IMR-90 (cell line): ENCODE measurements around the gene PPM1D. TPM values are rescaled to one million over a fixed set of nuclear protein-coding genes. Genes with fewer than 3 reads are reported as not detected.

Experiments used
- ATAC-seq: fragments of 200-7000 bp; cut with Tn5 transposase; 2 replicates; pipeline ENCODE4 v1.9.1; 2020; ENCODE audit warnings: low read depth, mild to moderate bottlenecking, moderate library complexity
- BruUV-seq: library from RNA; stranded (reverse); fragments of 400-500 nt; replicated peaks from 2 replicates; lab custom pipeline; 2021; lab: Mats Ljungman, UMichigan
- CTCF ChIA-PET: fragments of 300-600 bp; formaldehyde crosslinking; extraction: SDS; loops from one replicate; lab custom pipeline; 2021; ENCODE audit warnings: antibody characterized with exemption; lab: Yijun Ruan, JAX
- POLR2A ChIA-PET: fragments of 300-600 bp; sonication (Branson Sonifier 250); formaldehyde crosslinking; loops from one replicate; lab custom pipeline; 2022; ENCODE audit warnings: antibody characterized with exemption; ENCODE audit not compliant: unreplicated experiment; lab: Charles Lee
- DNase-seq: peaks from one replicate; pipeline ENCODE4 v3.0.0; 2013
- H2AFZ ChIP-seq: replicated peaks from 2 replicates; pipeline ENCODE3; 2013; ENCODE audit warnings: low read length, mild to moderate bottlenecking; ENCODE audit not compliant: poor library complexity
- H2AK5ac ChIP-seq: 2 replicates; pipeline ENCODE4 v1.6.1; 2013; ENCODE audit warnings: low read depth, low read length, inconsistent platforms
- H2AK9ac ChIP-seq: replicated peaks from 2 replicates; pipeline ENCODE3; 2013; ENCODE audit warnings: mild to moderate bottlenecking, low read depth, low read length, moderate library complexity; ENCODE audit not compliant: poor library complexity
- H2BK120ac ChIP-seq: 2 replicates; pipeline ENCODE4 v1.6.1; 2013; ENCODE audit warnings: low read depth, low read length, inconsistent platforms
- H2BK15ac ChIP-seq: 3 replicates; pipeline ENCODE4 v1.6.1; 2013; ENCODE audit warnings: low read depth, low read length, inconsistent platforms
- H2BK20ac ChIP-seq: 2 replicates; pipeline ENCODE4 v1.6.1; 2013; ENCODE audit warnings: low read depth, mild to moderate bottlenecking, inconsistent platforms, low read length, moderate library complexity
- H2BK5ac ChIP-seq: 2 replicates; pipeline ENCODE4 v1.6.1; 2013; ENCODE audit warnings: mild to moderate bottlenecking, low read depth, low read length, inconsistent platforms; ENCODE audit not compliant: poor library complexity, severe bottlenecking
- H3K14ac ChIP-seq: replicated peaks from 2 replicates; pipeline ENCODE4 v1.6.1; 2013; ENCODE audit warnings: low read depth, low read length, inconsistent platforms
- H3K18ac ChIP-seq: 2 replicates; pipeline ENCODE4 v1.6.1; 2013; ENCODE audit warnings: low read depth, low read length, control low read depth
- H3K23ac ChIP-seq: 2 replicates; pipeline ENCODE4 v1.6.1; 2013; ENCODE audit warnings: low read depth, low read length, inconsistent platforms
- H3K27ac ChIP-seq: 2 replicates; pipeline ENCODE4 v1.5.1; 2013; ENCODE audit warnings: mild to moderate bottlenecking, control low read depth, low read length; ENCODE audit not compliant: insufficient read depth
- H3K27me3 ChIP-seq: 2 replicates; pipeline ENCODE4 v1.6.1; 2013; ENCODE audit warnings: low read length; ENCODE audit not compliant: control insufficient read depth, insufficient read depth
- H3K36me3 ChIP-seq: 2 replicates; pipeline ENCODE4 v1.6.1; 2013; ENCODE audit warnings: low read length, mixed read lengths; ENCODE audit not compliant: control insufficient read depth, insufficient read depth
- H3K4ac ChIP-seq: 2 replicates; pipeline ENCODE4 v1.6.1; 2013; ENCODE audit warnings: low read depth, low read length, inconsistent platforms
- H3K4me1 ChIP-seq: 2 replicates; pipeline ENCODE4 v1.6.1; 2013; ENCODE audit warnings: low read length, mixed read lengths; ENCODE audit not compliant: control insufficient read depth, insufficient read depth
- H3K4me2 ChIP-seq: 2 replicates; pipeline ENCODE4 v1.6.1; 2013; ENCODE audit warnings: low read depth, mild to moderate bottlenecking, control low read depth, low read length, moderate library complexity
- H3K4me3 ChIP-seq: 2 replicates; pipeline ENCODE4 v1.5.1; 2013; ENCODE audit warnings: low read depth, mild to moderate bottlenecking, control low read depth, low read length, moderate library complexity; ENCODE audit not compliant: insufficient read depth
- H3K56ac ChIP-seq: 2 replicates; pipeline ENCODE4 v1.6.1; 2013; ENCODE audit warnings: low read length, inconsistent platforms; ENCODE audit not compliant: insufficient read depth; ENCODE audit errors: extremely low read depth
- H3K79me1 ChIP-seq, 2 experiments: 2 replicates each; pipeline ENCODE4 v1.6.1; 2013; ENCODE audit warnings: low read length in 2 of 2, inconsistent platforms in 1 of 2, low read depth in 1 of 2
- H3K9ac ChIP-seq: 2 replicates; pipeline ENCODE4 v1.6.1; 2013; ENCODE audit warnings: low read depth, low read length, control low read depth
- H3K9me1 ChIP-seq: 2 replicates; pipeline ENCODE4 v1.6.1; 2013; ENCODE audit warnings: low read length, inconsistent platforms; ENCODE audit not compliant: insufficient read depth
- H3K9me3 ChIP-seq: 2 replicates; pipeline ENCODE4 v1.6.1; 2013; ENCODE audit warnings: low read length; ENCODE audit not compliant: control insufficient read depth, insufficient read depth
- H4K20me1 ChIP-seq: 2 replicates; pipeline ENCODE4 v1.6.1; 2013; ENCODE audit warnings: low read length, inconsistent platforms; ENCODE audit not compliant: insufficient read depth
- H4K5ac ChIP-seq: 2 replicates; pipeline ENCODE4 v1.6.1; 2013; ENCODE audit warnings: mild to moderate bottlenecking, low read depth, low read length, control low read depth
- H4K8ac ChIP-seq, 2 experiments: 2 replicates each; pipeline ENCODE4 v1.6.1; 2013; ENCODE audit warnings: low read depth in 2 of 2, low read length in 2 of 2, control low read depth in 1 of 2, inconsistent platforms in 1 of 2
- H4K91ac ChIP-seq: 2 replicates; pipeline ENCODE4 v1.6.1; 2013; ENCODE audit warnings: low read depth, low read length, inconsistent platforms; ENCODE audit not compliant: insufficient read depth
- BHLHE40 ChIP-seq: fragments of 150-350 bp; IDR thresholded peaks from 2 replicates; pipeline ENCODE4 v1.6.1; 2016; ENCODE audit warnings: mild to moderate bottlenecking, low read depth, low read length
- CEBPB ChIP-seq: IDR thresholded peaks from 2 replicates; pipeline ENCODE4 v1.6.1; 2012; ENCODE audit warnings: low read depth, low read length, improper control_type of control experiment
- CHD1 ChIP-seq: IDR thresholded peaks from 2 replicates; pipeline ENCODE4 v1.6.1; 2012; ENCODE audit warnings: low read depth, low read length, improper control_type of control experiment
- FOS ChIP-seq: fragments of 150-350 bp; IDR thresholded peaks from 2 replicates; pipeline ENCODE4 v1.6.1; 2016; ENCODE audit warnings: low read depth, low read length
- MAFK ChIP-seq: IDR thresholded peaks from 2 replicates; pipeline ENCODE4 v1.6.1; 2012; ENCODE audit warnings: low read depth, low read length, improper control_type of control experiment
- MAZ ChIP-seq: IDR thresholded peaks from 2 replicates; pipeline ENCODE4 v1.6.1; 2012; ENCODE audit warnings: low read depth, mild to moderate bottlenecking, low read length, improper control_type of control experiment, moderate library complexity, borderline replicate concordance
- MXI1 ChIP-seq: IDR thresholded peaks from 2 replicates; pipeline ENCODE4 v1.6.1; 2012; ENCODE audit warnings: low read depth, mild to moderate bottlenecking, low read length, moderate library complexity, borderline replicate concordance
- NFE2L2 ChIP-seq: fragments of 150-350 bp; IDR thresholded peaks from 2 replicates; pipeline ENCODE4 v1.6.1; 2016; ENCODE audit warnings: low read depth, mild to moderate bottlenecking, low read length
- POLR2A ChIP-seq: IDR thresholded peaks from 2 replicates; pipeline ENCODE4 v1.6.1; 2012; ENCODE audit warnings: mild to moderate bottlenecking, low read depth, low read length
- RAD21 ChIP-seq: IDR thresholded peaks from 2 replicates; pipeline ENCODE4 v1.6.1; 2012; ENCODE audit warnings: low read length, improper control_type of control experiment
- RCOR1 ChIP-seq: IDR thresholded peaks from 2 replicates; pipeline ENCODE4 v1.6.1; 2012; ENCODE audit warnings: mild to moderate bottlenecking, low read length, improper control_type of control experiment; ENCODE audit not compliant: insufficient replicate concordance
- RFX5 ChIP-seq: IDR thresholded peaks from 2 replicates; pipeline ENCODE4 v1.8.0; 2012; ENCODE audit warnings: low read depth, mild to moderate bottlenecking, low read length, moderate library complexity
- WGBS, 2 experiments: methylation state at CpG; one replicate each; pipeline versions ENCODE4 v1.1.5 to v1.1.7; 2013; ENCODE audit warnings: missing lambda C conversion rate in 2 of 2; ENCODE audit not compliant: insufficient read length in 1 of 2; ENCODE audit errors: extremely low coverage in 2 of 2; 5-methylcytosine and 5-hydroxymethylcytosine counted together
- dilution Hi-C: fragments of 300-500 bp; cut with HindIII; formaldehyde crosslinking; loops from one replicate; pipeline ENCODE4 v1.14.3; 2018; ENCODE audit warnings: low sequenced_read_pairs; ENCODE audit not compliant: unreplicated experiment
- in situ Hi-C: fragments of 300-500 bp; cut with MboI; formaldehyde crosslinking; loops from 3 replicates; pipeline ENCODE4 v1.14.3; 2019; ENCODE audit warnings: low sequenced_read_pairs, inconsistent platforms, mixed read lengths
- intact Hi-C: fragments of 100-400 bp; cut with micrococcal nuclease; formaldehyde crosslinking; loops from 2 replicates; pipeline ENCODE4 v1.10.0; 2022
- polyA plus RNA-seq, 3 experiments: library from polyadenylated mRNA; depleted of rRNA; stranded (reverse); fragments of >200 nt; gene quantifications; 2 replicates each; pipeline ENCODE4 v1.2.3, GENCODE V29; 2012; ENCODE audit warnings: low replicate concordance in 1 of 3
- total RNA-seq: library from RNA; depleted of rRNA; stranded (reverse); fragments of >200 nt; gene quantifications from 2 replicates; pipeline ENCODE4 v1.2.3, GENCODE V29; 2012
- TF ChIP-seq, protein P1 (sequence below): conservative IDR thresholded peaks from 2 replicates; pipeline ENCODE4 v1.5.1; 2012; ENCODE audit warnings: mild to moderate bottlenecking, low read depth, low read length, improper control_type of control experiment
- TF ChIP-seq, protein P2 (sequence below): fragments of 150-350 bp; IDR thresholded peaks from 2 replicates; pipeline ENCODE4 v1.6.1; 2016; ENCODE audit warnings: low read depth, mild to moderate bottlenecking, low read length, moderate library complexity, borderline replicate concordance
- TF ChIP-seq, protein P3 (sequence below): fragments of 150-350 bp; IDR thresholded peaks from 2 replicates; pipeline ENCODE4 v1.6.1; 2017; ENCODE audit warnings: mild to moderate bottlenecking, antibody characterized with exemption, low read length, low read depth

Gene PPM1D
- total and polyA plus RNA-seq, 2 of the 4 experiments (the other 2 are of a cell fraction), result 5.5 to 16.1 TPM

DNA sequence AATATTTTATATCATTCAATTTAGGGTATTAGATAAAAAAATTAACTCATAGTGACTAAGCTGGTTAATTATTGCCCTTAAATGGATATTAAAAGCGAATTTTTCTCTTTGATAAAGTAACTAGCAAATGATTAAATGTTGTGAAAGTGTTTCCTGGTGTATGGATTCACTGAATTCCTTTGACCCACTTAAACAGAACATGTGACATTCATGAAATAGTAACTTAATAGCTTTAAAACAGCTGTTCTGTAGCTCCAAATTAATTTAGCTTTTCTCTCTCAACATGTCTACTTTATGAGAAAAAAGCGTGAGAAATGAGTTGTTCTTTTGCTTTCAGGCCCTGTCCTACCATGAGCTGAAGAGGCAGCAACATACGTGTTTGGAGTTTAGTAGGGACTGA, 37.6 kb upstream of the PPM1D start:
- Histone ChIP-seq H2BK120ac (no peak overlapping the region), H2BK15ac (no peak overlapping the region), H3K18ac (no peak overlapping the region), H3K9ac (no peak overlapping the region), H3K14ac (no peak overlapping the region), H3K9me3 (no peaks in the 10 kb centered on the region), H3K56ac (no peak overlapping the region), H3K4me1 (no peaks in the 10 kb centered on the region), H2BK5ac (no peak overlapping the region), H3K9me1 (0 out of 2 replicates have a peak, but pooled peaks cover 4% of the 10 kb centered on the region), H3K27me3 (no peaks in the 10 kb centered on the region), H2AK5ac (no peak overlapping the region), H2AK9ac (no peak overlapping the region), H3K27ac (no peak overlapping the region), H4K20me1 (no peaks in the 10 kb centered on the region), H3K4me3 (no peak overlapping the region), H3K4me2 (no peak overlapping the region), H4K5ac (no peak overlapping the region), H4K8ac (no peak overlapping the region), H3K4ac (no peak overlapping the region), H3K36me3 (no peaks in the 10 kb centered on the region), H3K79me1 (no peaks in the 10 kb centered on the region), H2BK20ac (0 out of 2 replicates have a peak overlapping the region, but pooled peaks have one; percentile 35), H2AFZ (no peak overlapping the region), H4K91ac (no peak overlapping the region), H3K23ac (no peak overlapping the region)
- intact Hi-C loops, result no loop called here
- DNase-seq, result no peak
- ChIA-PET CTCF (interaction anchor here (1.1 to 1.3 kb wide), 2 partner anchors 11 to 15 kb away, joined by 3 read pairs; no protein-coding TSS in a partner anchor), POLR2A (no interaction called here)
- WGBS, 2 experiments, result no CpG with 5 or more reads among the region's 3 CpGs
- dilution Hi-C loops, result no loop called here
- in situ Hi-C loops, result no loop called here
- TF ChIP-seq, protein P1, sequence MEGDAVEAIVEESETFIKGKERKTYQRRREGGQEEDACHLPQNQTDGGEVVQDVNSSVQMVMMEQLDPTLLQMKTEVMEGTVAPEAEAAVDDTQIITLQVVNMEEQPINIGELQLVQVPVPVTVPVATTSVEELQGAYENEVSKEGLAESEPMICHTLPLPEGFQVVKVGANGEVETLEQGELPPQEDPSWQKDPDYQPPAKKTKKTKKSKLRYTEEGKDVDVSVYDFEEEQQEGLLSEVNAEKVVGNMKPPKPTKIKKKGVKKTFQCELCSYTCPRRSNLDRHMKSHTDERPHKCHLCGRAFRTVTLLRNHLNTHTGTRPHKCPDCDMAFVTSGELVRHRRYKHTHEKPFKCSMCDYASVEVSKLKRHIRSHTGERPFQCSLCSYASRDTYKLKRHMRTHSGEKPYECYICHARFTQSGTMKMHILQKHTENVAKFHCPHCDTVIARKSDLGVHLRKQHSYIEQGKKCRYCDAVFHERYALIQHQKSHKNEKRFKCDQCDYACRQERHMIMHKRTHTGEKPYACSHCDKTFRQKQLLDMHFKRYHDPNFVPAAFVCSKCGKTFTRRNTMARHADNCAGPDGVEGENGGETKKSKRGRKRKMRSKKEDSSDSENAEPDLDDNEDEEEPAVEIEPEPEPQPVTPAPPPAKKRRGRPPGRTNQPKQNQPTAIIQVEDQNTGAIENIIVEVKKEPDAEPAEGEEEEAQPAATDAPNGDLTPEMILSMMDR, result no peak
- TF ChIP-seq RAD21 (no peak), MXI1 (no peak), RCOR1 (no peak), BHLHE40 (no peak), CHD1 (no peak), RFX5 (no peak), MAFK (no peak), MAZ (no peak), NFE2L2 (no peak), CEBPB (no peak), POLR2A (no peak), FOS (no peak)
- TF ChIP-seq, protein P2, sequence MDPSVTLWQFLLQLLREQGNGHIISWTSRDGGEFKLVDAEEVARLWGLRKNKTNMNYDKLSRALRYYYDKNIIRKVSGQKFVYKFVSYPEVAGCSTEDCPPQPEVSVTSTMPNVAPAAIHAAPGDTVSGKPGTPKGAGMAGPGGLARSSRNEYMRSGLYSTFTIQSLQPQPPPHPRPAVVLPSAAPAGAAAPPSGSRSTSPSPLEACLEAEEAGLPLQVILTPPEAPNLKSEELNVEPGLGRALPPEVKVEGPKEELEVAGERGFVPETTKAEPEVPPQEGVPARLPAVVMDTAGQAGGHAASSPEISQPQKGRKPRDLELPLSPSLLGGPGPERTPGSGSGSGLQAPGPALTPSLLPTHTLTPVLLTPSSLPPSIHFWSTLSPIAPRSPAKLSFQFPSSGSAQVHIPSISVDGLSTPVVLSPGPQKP, result no peak
- TF ChIP-seq, protein P3, sequence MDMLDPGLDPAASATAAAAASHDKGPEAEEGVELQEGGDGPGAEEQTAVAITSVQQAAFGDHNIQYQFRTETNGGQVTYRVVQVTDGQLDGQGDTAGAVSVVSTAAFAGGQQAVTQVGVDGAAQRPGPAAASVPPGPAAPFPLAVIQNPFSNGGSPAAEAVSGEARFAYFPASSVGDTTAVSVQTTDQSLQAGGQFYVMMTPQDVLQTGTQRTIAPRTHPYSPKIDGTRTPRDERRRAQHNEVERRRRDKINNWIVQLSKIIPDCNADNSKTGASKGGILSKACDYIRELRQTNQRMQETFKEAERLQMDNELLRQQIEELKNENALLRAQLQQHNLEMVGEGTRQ, result no peak
- ATAC-seq, result no peak
- BruUV-seq, result no TSS peak
